HG03045 (cell line): ENCODE results near the gene TMCO4.

Experiments used
- ATAC-seq: cut with Tn5 transposase; IDR thresholded peaks from one replicate; pipeline ENCODE4 v1.9.1; 2021; ENCODE audit warnings: mild to moderate bottlenecking, moderate library complexity; ENCODE audit not compliant: unreplicated experiment

TMCO4 gene

GRCh38 chr1:19750882-19751276 is 48.8 kb downstream of the TMCO4 start:
- no peak for ATAC-seq

GRCh38 chr1:19750101-19750881 is 49.4 kb downstream of the TMCO4 start:
- ATAC-seq: no peak

GRCh38 chr1:19749685-19750084 is 50.0 kb downstream of the TMCO4 start:
- no peak for ATAC-seq

GRCh38 chr1:19747761-19748160 is 52.0 kb downstream of the TMCO4 start:
- no peak for ATAC-seq

GRCh38 chr1:19744886-19745285 is 54.8 kb downstream of the TMCO4 start:
- ATAC-seq: no peak

- no peak for ATAC-seq
These were observed 55.4 kb downstream of the TMCO4 start for GRCh38 chr1:19744335-19744743.

- no peak for ATAC-seq
These were observed 55.9 kb downstream of the TMCO4 start for GRCh38 chr1:19743793-19744192.

- no peak for ATAC-seq
These were observed 56.5 kb downstream of the TMCO4 start for GRCh38 chr1:19743180-19743579.

GRCh38 chr1:19739628-19740027 is 60.1 kb downstream of the TMCO4 start:
- ATAC-seq: no peak

GRCh38 chr1:19738669-19739068 is 61.0 kb downstream of the TMCO4 start:
- ATAC-seq: no peak

- ATAC-seq: no peak
These were observed 61.6 kb downstream of the TMCO4 start for GRCh38 chr1:19738076-19738475.

GRCh38 chr1:19737104-19737825 is 62.5 kb downstream of the TMCO4 start:
- ATAC-seq: no peak

GRCh38 chr1:19735440-19736127 is 64.1 kb downstream of the TMCO4 start:
- ATAC-seq: no peak

GRCh38 chr1:19734472-19734999 is 65.2 kb downstream of the TMCO4 start:
- no peak for ATAC-seq

- ATAC-seq: no peak
These were observed 65.7 kb downstream of the TMCO4 start for GRCh38 chr1:19734056-19734455.

- no peak for ATAC-seq
These were observed 66.1 kb downstream of the TMCO4 start for GRCh38 chr1:19733615-19734014.

GRCh38 chr1:19731311-19731821 is 68.3 kb downstream of the TMCO4 start:
- ATAC-seq: no peak

- ATAC-seq: no peak
These were observed 68.9 kb downstream of the TMCO4 start for GRCh38 chr1:19730793-19731192.

GRCh38 chr1:19730232-19730631 is 69.5 kb downstream of the TMCO4 start:
- no peak for ATAC-seq

- ATAC-seq: no peak
These were observed 71.1 kb downstream of the TMCO4 start for GRCh38 chr1:19728413-19729145.

- ATAC-seq: no peak
These were observed 74.1 kb downstream of the TMCO4 start for GRCh38 chr1:19725606-19726005.
